BJ (cell line): ENCODE results near the gene PACSIN1. TPM values are rescaled to one million over a fixed set of nuclear protein-coding genes. Genes with fewer than 3 reads are reported as not detected.

ENCODE experiments used
- CTCF ChIA-PET: fragments of 350-600 bp; formaldehyde crosslinking; extraction: SDS; loops from one replicate; lab custom pipeline; 2021; ENCODE audit warnings: antibody characterized with exemption, inconsistent platforms; lab: Yijun Ruan, JAX
- POLR2A ChIA-PET: fragments of 300-600 bp; sonication (Branson Sonifier 250); formaldehyde crosslinking; extraction: SDS; loops from one replicate; lab custom pipeline; 2021; ENCODE audit warnings: antibody characterized with exemption; lab: Charles Lee
- DNase-seq: peaks from one replicate; pipeline ENCODE4 v3.0.0-alpha.2; 2011; ENCODE audit warnings: low read depth
- H3K27me3 ChIP-seq: 2 replicates; pipeline ENCODE4 v1.6.0; 2011; ENCODE audit warnings: low read length; ENCODE audit not compliant: control insufficient read depth, insufficient read depth
- H3K36me3 ChIP-seq: 2 replicates; pipeline ENCODE4 v1.5.1; 2011; ENCODE audit warnings: low read length; ENCODE audit not compliant: control insufficient read depth, insufficient read depth
- H3K4me3 ChIP-seq: 2 replicates; pipeline ENCODE4 v1.5.1; 2011; ENCODE audit warnings: low read depth, mild to moderate bottlenecking, control low read depth, low read length
- CTCF ChIP-seq: IDR thresholded peaks from 2 replicates; pipeline ENCODE4 v1.5.1; 2011; ENCODE audit warnings: low read depth, mild to moderate bottlenecking, control low read depth, inconsistent platforms, low read length, moderate library complexity; ENCODE audit not compliant: insufficient read depth
- polyA plus RNA-seq: library from polyadenylated mRNA; depleted of rRNA; stranded (reverse); fragments of >200 nt; gene quantifications from 2 replicates; pipeline ENCODE4 v1.2.3, GENCODE V29; 2011

Gene PACSIN1
- polyA plus RNA-seq, 1 experiment, result 0.04 TPM

- no peak for TF ChIP-seq CTCF
- no peak for DNase-seq
- Histone ChIP-seq H3K36me3 (no peaks in the 10 kb centered on the region), H3K27me3 (peaks cover 8% of the 10 kb centered on the region), H3K4me3 (no peak overlapping the region)
- ChIA-PET CTCF (interaction anchor here (1.7 kb wide), 1 partner anchor 16 kb away, joined by 5 read pairs; no protein-coding TSS in a partner anchor), POLR2A (no interaction called here)
These were observed 43.9 kb downstream of the PACSIN1 start for GRCh38 chr6:34509782-34510181.

- H3K27me3 ChIP-seq, result peaks cover 12% of the 10 kb centered on the region
- CTCF ChIA-PET, result interaction anchor here (1.7 kb wide), 1 partner anchor 16 kb away, joined by 5 read pairs; no protein-coding TSS in a partner anchor
- TF ChIP-seq CTCF, result no peak
- H3K4me3 ChIP-seq, result no peak overlapping the region
- POLR2A ChIA-PET, result no interaction called here
- no peaks in the 10 kb centered on the region for H3K36me3 ChIP-seq
- DNase-seq, result no peak
These were observed 44.4 kb downstream of the PACSIN1 start for GRCh38 chr6:34510299-34510698.

GRCh38 chr6:34511214-34511914 is 45.5 kb downstream of the PACSIN1 start:
- no peak for DNase-seq
- no peak for TF ChIP-seq CTCF
- Histone ChIP-seq H3K36me3 (no peaks in the 10 kb centered on the region), H3K27me3 (peaks cover 16% of the 10 kb centered on the region), H3K4me3 (no peak overlapping the region)
- ChIA-PET POLR2A (interaction anchor here (0.6 kb wide), 1 partner anchor 337 kb away, joined by 3 read pairs; no protein-coding TSS in a partner anchor), CTCF (interaction anchor here (1.7 kb wide), 1 partner anchor 15 kb away, joined by 5 read pairs; no protein-coding TSS in a partner anchor)

- POLR2A ChIA-PET, result interaction anchor here (0.6 kb wide), 1 partner anchor 336 kb away, joined by 3 read pairs; no protein-coding TSS in a partner anchor
- Histone ChIP-seq H3K4me3 (no peak overlapping the region), H3K27me3 (peaks cover 15% of the 10 kb centered on the region), H3K36me3 (no peaks in the 10 kb centered on the region)
- CTCF ChIA-PET, result no interaction called here
- no peak for DNase-seq
- no peak for TF ChIP-seq CTCF
These were observed 46.2 kb downstream of the PACSIN1 start for GRCh38 chr6:34511915-34512737.

GRCh38 chr6:34512738-34513115 is 46.9 kb downstream of the PACSIN1 start:
- ChIA-PET CTCF (no interaction called here), POLR2A (no interaction called here)
- no peak overlapping the region for H3K4me3 ChIP-seq
- no peak for DNase-seq
- no peaks in the 10 kb centered on the region for H3K36me3 ChIP-seq
- no peak for TF ChIP-seq CTCF
- H3K27me3 ChIP-seq, result peaks cover 16% of the 10 kb centered on the region
